ENCODE results near the gene CCDC40.

- TF ChIP-seq, protein P1, sequence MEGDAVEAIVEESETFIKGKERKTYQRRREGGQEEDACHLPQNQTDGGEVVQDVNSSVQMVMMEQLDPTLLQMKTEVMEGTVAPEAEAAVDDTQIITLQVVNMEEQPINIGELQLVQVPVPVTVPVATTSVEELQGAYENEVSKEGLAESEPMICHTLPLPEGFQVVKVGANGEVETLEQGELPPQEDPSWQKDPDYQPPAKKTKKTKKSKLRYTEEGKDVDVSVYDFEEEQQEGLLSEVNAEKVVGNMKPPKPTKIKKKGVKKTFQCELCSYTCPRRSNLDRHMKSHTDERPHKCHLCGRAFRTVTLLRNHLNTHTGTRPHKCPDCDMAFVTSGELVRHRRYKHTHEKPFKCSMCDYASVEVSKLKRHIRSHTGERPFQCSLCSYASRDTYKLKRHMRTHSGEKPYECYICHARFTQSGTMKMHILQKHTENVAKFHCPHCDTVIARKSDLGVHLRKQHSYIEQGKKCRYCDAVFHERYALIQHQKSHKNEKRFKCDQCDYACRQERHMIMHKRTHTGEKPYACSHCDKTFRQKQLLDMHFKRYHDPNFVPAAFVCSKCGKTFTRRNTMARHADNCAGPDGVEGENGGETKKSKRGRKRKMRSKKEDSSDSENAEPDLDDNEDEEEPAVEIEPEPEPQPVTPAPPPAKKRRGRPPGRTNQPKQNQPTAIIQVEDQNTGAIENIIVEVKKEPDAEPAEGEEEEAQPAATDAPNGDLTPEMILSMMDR (IDR thresholded peaks at IDR 0.05), result no peak
- peak in 1 of 3 donors; percentile 27 for TF ChIP-seq POLR2A (IDR thresholded peaks at IDR 0.05)
These were observed 32.1 kb downstream of the CCDC40 start for GRCh38 chr17:80068301-80069222.

Measured in body of pancreas (tissue), 4 donors.